ENCODE measurements around the gene TRIM17. TPM values are rescaled to one million over a fixed set of nuclear protein-coding genes. Genes with fewer than 3 reads are reported as not detected.

The TRIM17 gene
- total RNA-seq, 1 donor = under 0.01 TPM

GRCh38 chr1:228402641-228403025 lies 14.0 kb downstream of the TRIM17 start:
- no peaks in the 10 kb centered on the region for H3K27me3 ChIP-seq (ENCODE audit: insufficient read depth, low read length)
- H3K4me1 ChIP-seq (ENCODE audit: insufficient read depth, low read length) = peaks cover 16% of the 10 kb centered on the region
- DNase-seq (ENCODE audit: insufficient read length, low spot score, missing footprints) = no peak
- H3K4me2 ChIP-seq (ENCODE audit: insufficient read depth, low read length) = no peak overlapping the region
- no peak overlapping the region for H3K27ac ChIP-seq (ENCODE audit: low read depth, low read length)
- TF ChIP-seq CTCF (IDR thresholded peaks at IDR 0.05; ENCODE audit: extremely low read depth, low read depth, low read length) = no peak
- H3K9me3 ChIP-seq (ENCODE audit: low read depth, low read length) = no peaks in the 10 kb centered on the region
- peaks cover 81% of the 10 kb centered on the region for H3K79me2 ChIP-seq (ENCODE audit: insufficient read depth, low read length)
- H2AFZ ChIP-seq (ENCODE audit: low read length) = no peak overlapping the region
- peaks cover 14% of the 10 kb centered on the region for H3K36me3 ChIP-seq (ENCODE audit: insufficient read depth, low read length)
- H4K20me1 ChIP-seq (ENCODE audit: insufficient read depth, low read length) = peaks cover 50% of the 10 kb centered on the region
- no peak overlapping the region for H3K4me3 ChIP-seq (ENCODE audit: insufficient read depth, low read length)

GRCh38 chr1:228401782-228402640 lies 14.7 kb downstream of the TRIM17 start:
- no peak overlapping the region for H2AFZ ChIP-seq (ENCODE audit: low read length)
- H3K9me3 ChIP-seq (ENCODE audit: low read depth, low read length) = no peaks in the 10 kb centered on the region
- H3K27ac ChIP-seq (ENCODE audit: low read depth, low read length) = no peak overlapping the region
- no peak overlapping the region for H3K4me2 ChIP-seq (ENCODE audit: insufficient read depth, low read length)
- no peak overlapping the region for H3K4me3 ChIP-seq (ENCODE audit: insufficient read depth, low read length)
- H3K79me2 ChIP-seq (ENCODE audit: insufficient read depth, low read length) = peaks cover 75% of the 10 kb centered on the region
- peaks cover 13% of the 10 kb centered on the region for H3K4me1 ChIP-seq (ENCODE audit: insufficient read depth, low read length)
- H4K20me1 ChIP-seq (ENCODE audit: insufficient read depth, low read length) = peaks cover 50% of the 10 kb centered on the region
- peaks cover 15% of the 10 kb centered on the region for H3K36me3 ChIP-seq (ENCODE audit: insufficient read depth, low read length)
- DNase-seq (ENCODE audit: insufficient read length, low spot score, missing footprints) = peak; percentile 27
- H3K27me3 ChIP-seq (ENCODE audit: insufficient read depth, low read length) = no peaks in the 10 kb centered on the region
- TF ChIP-seq CTCF (IDR thresholded peaks at IDR 0.05; ENCODE audit: extremely low read depth, low read depth, low read length) = no peak

GRCh38 chr1:228400692-228401454 lies 15.8 kb downstream of the TRIM17 start:
- H3K4me2 ChIP-seq (ENCODE audit: insufficient read depth, low read length) = no peak overlapping the region
- peaks cover 27% of the 10 kb centered on the region for H3K36me3 ChIP-seq (ENCODE audit: insufficient read depth, low read length)
- H3K27ac ChIP-seq (ENCODE audit: low read depth, low read length) = no peak overlapping the region
- no peak for TF ChIP-seq CTCF (IDR thresholded peaks at IDR 0.05; ENCODE audit: extremely low read depth, low read depth, low read length)
- no peaks in the 10 kb centered on the region for H3K9me3 ChIP-seq (ENCODE audit: low read depth, low read length)
- peaks cover 13% of the 10 kb centered on the region for H3K4me1 ChIP-seq (ENCODE audit: insufficient read depth, low read length)
- H3K27me3 ChIP-seq (ENCODE audit: insufficient read depth, low read length) = no peaks in the 10 kb centered on the region
- H3K79me2 ChIP-seq (ENCODE audit: insufficient read depth, low read length) = peaks cover 68% of the 10 kb centered on the region
- no peak overlapping the region for H2AFZ ChIP-seq (ENCODE audit: low read length)
- peaks cover 50% of the 10 kb centered on the region for H4K20me1 ChIP-seq (ENCODE audit: insufficient read depth, low read length)
- DNase-seq (ENCODE audit: insufficient read length, low spot score, missing footprints) = peak; percentile 42
- no peak overlapping the region for H3K4me3 ChIP-seq (ENCODE audit: insufficient read depth, low read length)

GRCh38 chr1:228400237-228400651 lies 16.4 kb downstream of the TRIM17 start:
- Histone ChIP-seq H3K4me3 (ENCODE audit: insufficient read depth, low read length) (no peak overlapping the region), H3K27me3 (ENCODE audit: insufficient read depth, low read length) (no peaks in the 10 kb centered on the region), H3K4me1 (ENCODE audit: insufficient read depth, low read length) (peaks cover 8% of the 10 kb centered on the region), H4K20me1 (ENCODE audit: insufficient read depth, low read length) (peaks cover 45% of the 10 kb centered on the region), H3K27ac (ENCODE audit: low read depth, low read length) (no peak overlapping the region), H3K9me3 (ENCODE audit: low read depth, low read length) (no peaks in the 10 kb centered on the region), H2AFZ (ENCODE audit: low read length) (no peak overlapping the region), H3K36me3 (ENCODE audit: insufficient read depth, low read length) (peaks cover 33% of the 10 kb centered on the region), H3K79me2 (ENCODE audit: insufficient read depth, low read length) (peaks cover 62% of the 10 kb centered on the region), H3K4me2 (ENCODE audit: insufficient read depth, low read length) (no peak overlapping the region)
- TF ChIP-seq CTCF (IDR thresholded peaks at IDR 0.05; ENCODE audit: extremely low read depth, low read depth, low read length) = no peak
- peak; percentile 80 for DNase-seq (ENCODE audit: insufficient read length, low spot score, missing footprints)
